RWPE1 (cell line): Measurements from ENCODE around the gene CAPN13.

Experiments used
- CTCF ChIA-PET: fragments of 350-600 bp; sonication (Branson Sonifier 250); formaldehyde crosslinking; extraction: SDS; loops from one replicate; lab custom pipeline; 2021; lab: Yijun Ruan, JAX
- POLR2A ChIA-PET: fragments of 400-600 bp; formaldehyde crosslinking; extraction: SDS; loops from one replicate; lab custom pipeline; 2020; ENCODE audit warnings: antibody characterized with exemption; ENCODE audit not compliant: low non-redundant PET; lab: Yijun Ruan, JAX
- DNase-seq: peaks from one replicate; pipeline ENCODE4 v3.0.0; 2012; ENCODE audit warnings: low spot score
- H3K27ac ChIP-seq: fragments of 450-650 bp; 2 replicates; pipeline ENCODE4 v1.5.1; 2017
- TF ChIP-seq, protein P1 (sequence below): fragments of 450-650 bp; conservative IDR thresholded peaks from 2 replicates; pipeline ENCODE4 v1.5.1; 2017; ENCODE audit warnings: low read depth, mild to moderate bottlenecking

CAPN13 gene

GRCh38 chr2:30781961-30782533, 25.2 kb downstream of the CAPN13 start:
- TF ChIP-seq, protein P1, sequence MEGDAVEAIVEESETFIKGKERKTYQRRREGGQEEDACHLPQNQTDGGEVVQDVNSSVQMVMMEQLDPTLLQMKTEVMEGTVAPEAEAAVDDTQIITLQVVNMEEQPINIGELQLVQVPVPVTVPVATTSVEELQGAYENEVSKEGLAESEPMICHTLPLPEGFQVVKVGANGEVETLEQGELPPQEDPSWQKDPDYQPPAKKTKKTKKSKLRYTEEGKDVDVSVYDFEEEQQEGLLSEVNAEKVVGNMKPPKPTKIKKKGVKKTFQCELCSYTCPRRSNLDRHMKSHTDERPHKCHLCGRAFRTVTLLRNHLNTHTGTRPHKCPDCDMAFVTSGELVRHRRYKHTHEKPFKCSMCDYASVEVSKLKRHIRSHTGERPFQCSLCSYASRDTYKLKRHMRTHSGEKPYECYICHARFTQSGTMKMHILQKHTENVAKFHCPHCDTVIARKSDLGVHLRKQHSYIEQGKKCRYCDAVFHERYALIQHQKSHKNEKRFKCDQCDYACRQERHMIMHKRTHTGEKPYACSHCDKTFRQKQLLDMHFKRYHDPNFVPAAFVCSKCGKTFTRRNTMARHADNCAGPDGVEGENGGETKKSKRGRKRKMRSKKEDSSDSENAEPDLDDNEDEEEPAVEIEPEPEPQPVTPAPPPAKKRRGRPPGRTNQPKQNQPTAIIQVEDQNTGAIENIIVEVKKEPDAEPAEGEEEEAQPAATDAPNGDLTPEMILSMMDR = no peak
- ChIA-PET CTCF (no interaction called here), POLR2A (no interaction called here)
- DNase-seq = no peak
- H3K27ac ChIP-seq = no peak overlapping the region

DNA sequence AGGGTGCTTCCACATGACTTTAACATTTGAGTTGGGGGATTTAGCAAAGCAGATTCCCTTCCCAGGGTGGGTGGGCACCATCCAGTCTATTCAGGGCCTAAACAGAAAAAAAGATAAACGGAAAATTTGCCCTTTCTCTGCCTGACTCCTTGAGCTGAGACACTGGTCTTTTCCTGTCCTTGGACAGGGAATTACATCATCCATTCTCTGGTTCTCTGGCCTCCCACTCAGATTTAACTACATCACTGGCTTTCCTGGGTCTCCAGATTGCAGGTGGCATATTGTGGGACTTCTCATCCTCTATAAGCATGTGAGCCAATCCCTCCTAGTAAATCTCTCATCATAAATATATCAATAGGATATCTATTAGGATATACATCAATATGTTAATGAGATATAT, 25.8 kb downstream of the CAPN13 start:
- H3K27ac ChIP-seq = no peak overlapping the region
- no peak for DNase-seq
- TF ChIP-seq, protein P1 = no peak
- POLR2A ChIA-PET = no interaction called here
- CTCF ChIA-PET = interaction anchor here (0.6 kb wide), 1 partner anchor 9 kb away, joined by 3 read pairs; no protein-coding TSS in a partner anchor

DNA sequence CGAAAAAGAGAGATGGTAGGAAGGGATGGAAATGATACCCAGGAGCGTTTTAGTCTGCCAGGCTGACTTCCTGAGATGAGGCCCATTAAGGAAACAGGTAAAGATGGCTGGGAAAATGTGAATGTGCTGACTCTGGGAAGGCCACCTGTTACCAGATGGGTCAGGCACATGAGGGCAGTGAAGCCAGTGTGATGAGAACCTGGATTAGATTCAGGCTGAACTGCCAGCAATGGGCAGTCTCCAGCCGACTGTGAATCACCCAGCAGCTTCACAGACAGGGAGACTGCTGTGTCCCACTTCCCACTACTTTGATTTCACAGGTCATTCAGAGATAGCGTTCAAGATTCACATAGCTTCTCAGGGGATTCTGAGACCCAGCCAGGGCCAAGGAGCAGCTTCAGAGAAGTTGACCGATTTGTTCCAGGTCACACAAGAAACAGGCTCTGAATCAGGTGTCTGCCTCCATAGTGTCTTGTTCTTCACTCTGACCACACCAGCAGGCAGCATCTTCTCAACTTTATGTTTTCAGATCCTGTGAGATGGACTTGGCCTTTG, 26.4 kb downstream of the CAPN13 start:
- CTCF ChIA-PET = interaction anchor here (0.6 to 0.7 kb wide), 2 partner anchors 9 to 567 kb away, joined by 3 read pairs; no protein-coding TSS in a partner anchor
- DNase-seq = no peak
- POLR2A ChIA-PET = no interaction called here
- no peak overlapping the region for H3K27ac ChIP-seq
- TF ChIP-seq, protein P1 = no peak

DNA sequence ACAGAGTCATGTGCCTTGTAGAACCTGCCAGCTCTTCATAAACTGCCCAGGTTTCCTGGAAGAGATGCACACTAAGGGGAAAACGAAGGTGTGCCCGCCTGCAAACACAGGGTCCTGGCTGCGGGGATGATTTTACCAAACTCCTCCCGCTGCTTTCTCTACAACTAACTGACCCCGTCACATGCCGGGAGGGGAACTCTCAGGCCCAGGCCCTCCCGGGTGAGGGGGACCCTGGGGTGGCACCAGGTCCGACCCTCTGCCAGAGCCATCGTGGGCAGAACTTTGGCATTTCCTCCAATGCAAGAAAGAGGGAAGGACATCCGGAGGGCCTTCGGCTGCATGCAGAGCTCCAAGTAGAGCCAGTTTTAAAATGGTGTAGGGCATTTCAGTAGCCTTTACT, 28.6 kb downstream of the CAPN13 start:
- H3K27ac ChIP-seq = no peak overlapping the region
- no peak for DNase-seq
- TF ChIP-seq, protein P1 = no peak
- ChIA-PET POLR2A (no interaction called here), CTCF (no interaction called here)

DNA sequence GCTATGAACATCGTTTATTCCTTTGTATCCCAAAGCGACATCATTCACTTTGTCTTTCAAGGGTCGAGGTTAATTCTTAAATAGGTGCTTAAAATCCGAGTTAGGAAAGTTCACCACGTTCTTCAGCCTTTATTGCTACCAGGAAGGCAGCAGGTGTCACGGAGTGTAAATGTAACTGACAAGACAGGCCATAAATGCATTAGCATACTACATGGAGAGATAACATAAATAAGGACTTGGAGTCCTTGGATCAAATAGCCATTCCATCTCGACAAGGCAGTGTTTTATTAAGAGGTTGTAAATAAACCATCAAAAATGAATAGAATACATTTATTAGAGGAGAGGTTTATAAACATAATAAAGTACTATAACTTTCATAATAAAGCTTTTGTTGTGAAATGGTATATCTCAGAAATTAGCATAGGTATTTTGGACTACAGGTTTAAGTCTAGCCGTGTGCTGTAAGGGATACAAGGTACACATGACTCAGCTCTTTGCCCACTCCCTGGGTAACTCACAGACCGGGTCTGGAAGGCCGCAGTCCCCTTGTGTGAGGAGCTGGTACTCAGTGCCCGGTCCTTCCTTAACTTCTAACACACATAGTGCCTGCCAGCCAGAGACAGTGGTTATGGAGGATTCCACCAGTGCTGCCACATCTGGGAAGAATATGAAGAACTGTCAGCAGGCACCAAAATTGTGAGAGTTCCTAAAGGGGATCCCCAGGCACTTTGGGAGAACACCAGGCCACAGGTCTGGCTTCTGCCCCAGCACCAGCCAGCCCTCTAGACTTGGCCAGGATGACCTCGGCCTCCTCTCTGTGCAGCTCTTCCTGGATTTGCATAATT, 29.4 kb downstream of the CAPN13 start:
- POLR2A ChIA-PET = no interaction called here
- CTCF ChIA-PET = interaction anchor here (0.6 kb wide), 1 partner anchor 54 kb away, joined by 3 read pairs; no protein-coding TSS in a partner anchor
- no peak for DNase-seq
- TF ChIP-seq, protein P1 = no peak
- no peak overlapping the region for H3K27ac ChIP-seq

- POLR2A ChIA-PET = no interaction called here
- CTCF ChIA-PET = no interaction called here
- H3K27ac ChIP-seq = no peak overlapping the region
- TF ChIP-seq, protein P1 = no peak
- DNase-seq = no peak
Measured at GRCh38 chr2:30776831-30777635, 30.2 kb downstream of the CAPN13 start.
